ENCODE data around the gene PBX1.

Gene PBX1

DNA sequence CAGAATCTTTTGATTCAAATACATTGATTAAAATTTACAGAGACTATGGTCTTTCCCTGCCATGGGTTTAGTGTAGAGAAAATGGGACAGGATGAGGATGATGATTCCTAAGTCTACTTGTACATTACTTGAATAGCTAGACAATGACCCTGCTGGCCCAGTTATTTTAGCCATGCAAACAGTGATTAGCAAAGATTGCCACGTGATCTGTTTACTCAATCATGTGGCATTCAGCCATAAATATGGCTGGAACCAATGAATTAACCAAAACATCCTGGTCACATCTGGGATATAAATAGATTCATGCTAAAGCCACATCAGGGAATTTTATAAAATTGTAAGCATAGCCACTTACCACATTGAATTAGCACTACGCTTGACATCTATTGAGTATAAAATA, 167.3 kb downstream of the PBX1 start:
- no peak for DNase-seq

- no peak for DNase-seq
These were observed 169.7 kb downstream of the PBX1 start for GRCh38 chr1:164728719-164729118.

GRCh38 chr1:164731161-164731876, 172.3 kb downstream of the PBX1 start:
- no peak for DNase-seq

DNA sequence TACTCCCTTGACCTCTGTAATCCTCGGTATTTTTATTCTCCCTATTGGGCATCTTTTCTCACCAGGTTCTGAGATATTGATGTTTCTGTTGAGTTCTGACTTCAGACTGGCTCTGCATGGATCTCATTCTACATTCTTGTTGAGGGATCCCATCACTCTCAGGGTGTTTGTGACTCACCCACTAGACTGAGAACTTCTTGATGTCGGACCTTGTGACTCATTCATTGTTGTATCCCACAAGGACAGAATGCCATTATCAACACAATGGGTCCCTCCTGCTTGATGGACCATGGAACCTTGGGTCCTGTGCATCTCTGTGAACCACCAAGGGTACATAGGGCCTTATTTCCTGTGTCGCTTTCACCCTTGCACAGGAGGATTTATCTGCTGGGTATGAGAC, 174.1 kb downstream of the PBX1 start:
- no peak for DNase-seq

- DNase-seq, result no peak
These were observed 174.8 kb downstream of the PBX1 start for GRCh38 chr1:164733734-164734133.

DNA sequence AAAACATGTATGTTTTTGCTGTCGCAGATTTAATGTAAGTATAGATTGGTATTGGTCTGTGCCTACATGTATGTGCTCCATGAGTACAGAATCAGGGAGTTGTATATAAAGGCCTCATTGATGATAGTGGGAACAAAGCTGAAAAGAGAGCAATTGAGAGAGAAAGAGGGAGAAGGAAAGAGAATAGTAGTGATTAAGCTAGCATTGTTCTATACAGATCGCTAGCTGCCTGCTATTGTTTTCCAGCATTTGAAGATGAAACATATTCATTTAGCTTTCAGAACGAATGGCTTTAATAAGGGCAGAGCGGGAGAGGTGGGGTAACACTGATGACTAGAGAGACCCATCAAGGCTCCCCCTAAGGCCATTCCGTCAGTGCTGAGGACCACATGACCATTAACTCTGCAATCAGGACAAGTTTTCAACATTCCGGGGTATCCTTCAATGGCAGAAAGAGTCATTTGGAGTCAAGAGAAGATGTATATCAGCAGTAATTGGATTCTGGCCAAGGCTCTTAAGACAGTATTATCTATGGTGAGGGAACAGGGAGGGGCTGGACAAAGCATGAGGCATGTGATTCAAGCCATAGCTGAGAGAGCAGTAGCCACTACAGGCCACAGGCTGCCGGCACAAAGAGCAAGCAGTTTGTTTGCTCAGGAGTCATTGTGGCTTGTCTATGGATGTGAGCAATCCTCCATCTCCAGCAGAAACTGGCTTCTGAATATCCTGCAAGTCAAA, 176.5 kb downstream of the PBX1 start:
- peak in 6 of 14 donors; percentile 17 to 68 (median 40) for DNase-seq

GRCh38 chr1:164736137-164736536, 177.2 kb downstream of the PBX1 start:
- no peak for DNase-seq

DNA sequence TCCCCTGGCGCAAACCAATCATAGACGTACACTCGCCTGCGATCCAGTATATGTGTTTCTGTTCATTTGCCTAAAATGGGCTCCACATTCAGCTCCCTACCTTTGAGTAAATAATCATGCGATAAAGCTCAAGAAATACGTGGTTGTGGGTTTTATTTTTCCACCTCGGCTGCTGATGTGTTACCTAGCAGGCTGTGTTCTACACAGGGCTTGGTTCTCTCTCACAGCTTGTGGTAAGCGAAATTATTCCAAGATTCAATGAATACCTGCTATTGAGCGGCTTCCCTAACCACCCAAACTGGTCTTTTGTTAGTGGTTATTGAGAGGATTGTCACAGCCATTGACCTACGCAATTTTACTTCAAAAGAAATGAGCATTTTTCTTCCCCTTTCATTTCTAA, 180.2 kb downstream of the PBX1 start:
- DNase-seq, result no peak

DNA sequence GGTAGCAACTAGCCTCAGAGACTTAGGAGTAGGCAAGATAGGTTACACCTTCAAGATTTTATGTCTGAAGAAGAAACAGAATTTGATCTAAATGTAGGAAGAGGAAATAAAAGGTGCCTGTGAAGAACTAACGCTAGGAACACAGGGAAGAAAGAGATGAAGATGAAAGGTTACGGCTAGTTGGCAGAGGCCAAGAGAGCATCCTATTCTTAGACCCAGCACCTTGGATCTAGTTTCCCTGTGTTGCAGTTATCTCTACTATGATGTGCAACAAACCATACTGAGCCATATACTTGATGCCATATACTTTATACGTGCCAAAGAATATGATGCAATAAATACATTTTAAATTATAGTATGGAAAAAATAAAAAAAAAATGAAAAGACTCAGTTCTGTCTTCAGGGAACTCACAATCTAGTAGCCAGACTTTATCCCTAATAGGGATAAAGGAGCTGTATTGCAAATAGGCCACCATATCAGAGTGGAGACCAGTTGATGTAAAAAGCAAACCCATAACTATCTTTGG, 181.1 kb downstream of the PBX1 start:
- no peak for DNase-seq

- DNase-seq, result no peak
These were observed 183.8 kb downstream of the PBX1 start for GRCh38 chr1:164742745-164743144.

- no peak for DNase-seq
These were observed 185.0 kb downstream of the PBX1 start for GRCh38 chr1:164743976-164744375.

GRCh38 chr1:164745736-164746135, 186.8 kb downstream of the PBX1 start:
- no peak for DNase-seq

DNA sequence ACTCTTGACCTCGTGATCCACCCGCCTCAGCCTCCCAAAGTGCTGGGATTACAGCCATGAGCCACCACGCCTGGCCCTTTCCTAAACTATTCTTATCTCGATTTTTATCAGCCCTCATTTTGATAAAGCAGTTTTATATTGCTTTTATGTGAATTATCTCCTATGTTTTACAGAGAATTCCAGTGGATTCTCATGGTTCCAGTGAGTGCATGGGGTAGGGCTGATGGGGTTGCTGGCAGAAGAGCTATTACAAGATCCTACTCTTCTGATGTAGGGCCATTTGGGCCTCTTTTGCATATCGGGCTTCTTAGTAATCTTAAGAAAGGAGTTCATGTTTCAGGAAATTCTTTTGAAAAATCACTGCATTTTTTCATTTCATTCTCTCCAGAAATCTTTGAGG, 187.6 kb downstream of the PBX1 start:
- no peak for DNase-seq

DNA sequence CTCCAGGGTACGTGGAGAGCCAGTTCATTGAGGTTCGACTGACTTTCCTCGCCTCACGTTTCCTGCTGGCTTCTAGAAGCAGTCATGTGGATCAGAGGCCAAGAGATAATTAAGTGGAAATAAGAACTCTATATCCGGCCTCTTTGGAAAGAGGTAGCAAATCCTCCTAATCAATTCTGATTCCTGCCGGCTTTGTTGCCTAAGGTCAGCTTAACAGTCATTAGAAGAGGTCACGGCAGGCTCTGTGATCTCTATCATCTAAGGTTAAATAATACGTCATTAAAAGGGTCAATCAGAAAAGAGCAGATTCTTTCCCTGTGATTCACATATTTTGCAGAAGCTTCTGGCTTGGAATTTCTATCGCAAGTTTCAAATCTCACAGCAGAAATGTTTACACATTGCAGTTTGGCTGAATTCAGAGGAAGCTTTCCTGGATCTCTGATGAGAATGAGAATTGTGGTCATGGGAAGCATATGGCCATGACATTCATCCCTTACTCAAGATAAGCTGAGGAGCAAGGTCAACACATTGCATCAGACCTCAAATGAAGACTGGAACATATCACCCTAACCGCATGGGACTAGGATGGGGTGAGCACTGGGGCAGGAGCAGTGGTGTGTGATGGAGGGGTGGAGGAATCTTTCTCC, 189.4 kb downstream of the PBX1 start:
- no peak for DNase-seq

DNA sequence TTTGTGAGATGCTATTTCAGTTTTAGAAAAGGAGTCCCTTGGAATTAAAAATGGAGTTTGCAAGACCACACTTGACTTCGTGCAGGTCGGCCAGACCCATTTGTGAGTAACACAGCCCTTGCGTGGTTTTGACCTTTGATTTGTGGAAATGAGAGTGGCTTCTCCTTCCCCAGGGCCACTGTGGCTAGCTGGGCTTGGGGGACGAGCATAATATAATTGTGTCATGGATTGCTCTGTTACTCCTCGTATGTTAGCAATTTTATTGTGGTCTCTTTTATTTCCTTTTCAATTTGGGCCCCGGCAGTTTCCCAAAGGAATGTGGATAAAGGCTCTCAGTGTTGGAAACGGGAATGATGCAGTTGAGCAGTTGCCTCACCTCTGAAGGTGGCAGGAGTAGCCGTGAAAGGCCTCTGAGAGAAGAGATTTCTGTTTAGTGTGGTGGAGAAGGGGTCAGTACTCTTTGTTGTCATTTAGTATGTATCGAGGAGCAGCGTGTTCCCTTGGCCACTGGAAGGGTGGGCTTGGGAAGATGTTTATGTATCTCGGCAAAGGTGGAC, 194.6 kb downstream of the PBX1 start:
- DNase-seq, result no peak

DNA sequence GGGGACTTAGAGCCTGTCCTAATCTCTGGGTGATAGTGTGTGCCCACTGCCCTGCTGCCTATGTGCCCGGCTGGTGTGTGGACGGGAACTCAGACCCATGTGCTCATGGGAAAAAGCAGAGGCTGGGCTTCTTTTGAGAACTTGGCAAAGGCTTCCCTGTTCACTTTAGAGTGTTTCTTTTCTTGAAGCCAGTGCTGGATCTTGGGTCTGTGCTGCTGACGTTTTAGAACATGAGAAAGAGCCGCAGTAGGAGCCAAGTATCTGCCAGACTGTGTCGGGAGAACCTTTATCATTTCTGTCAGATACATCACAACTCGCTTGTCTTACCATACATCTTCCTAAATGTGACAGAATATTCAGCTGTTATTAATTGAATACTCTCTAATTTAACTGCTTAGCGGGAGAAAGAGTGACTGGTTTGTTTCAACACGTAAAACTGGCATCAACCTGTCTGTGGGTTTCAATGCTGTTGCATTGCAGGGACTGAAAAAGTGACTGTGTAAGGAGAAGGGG, 195.2 kb downstream of the PBX1 start:
- peak in 9 of 14 donors; percentile 13 to 60 (median 29) for DNase-seq

DNA sequence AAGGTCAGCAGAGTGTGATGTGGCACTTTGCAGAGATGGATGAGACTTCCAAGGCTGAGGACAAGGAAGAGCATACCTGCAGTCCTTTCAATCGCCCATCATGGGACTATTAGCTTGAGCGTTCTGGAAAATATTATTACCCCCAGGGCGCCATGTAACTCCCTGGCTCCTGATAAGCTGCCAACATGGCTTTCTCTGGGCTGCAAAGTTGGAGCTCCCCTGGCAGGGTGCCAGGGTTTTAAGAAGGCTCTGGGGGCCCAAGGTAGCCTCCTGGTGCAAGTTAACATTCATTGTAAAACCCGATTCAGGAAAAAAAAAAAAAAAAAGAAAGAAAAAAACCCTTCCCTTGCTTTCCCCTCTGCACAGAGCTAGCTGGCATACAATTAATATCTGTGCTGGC, 196.7 kb downstream of the PBX1 start:
- DNase-seq, result no peak

DNA sequence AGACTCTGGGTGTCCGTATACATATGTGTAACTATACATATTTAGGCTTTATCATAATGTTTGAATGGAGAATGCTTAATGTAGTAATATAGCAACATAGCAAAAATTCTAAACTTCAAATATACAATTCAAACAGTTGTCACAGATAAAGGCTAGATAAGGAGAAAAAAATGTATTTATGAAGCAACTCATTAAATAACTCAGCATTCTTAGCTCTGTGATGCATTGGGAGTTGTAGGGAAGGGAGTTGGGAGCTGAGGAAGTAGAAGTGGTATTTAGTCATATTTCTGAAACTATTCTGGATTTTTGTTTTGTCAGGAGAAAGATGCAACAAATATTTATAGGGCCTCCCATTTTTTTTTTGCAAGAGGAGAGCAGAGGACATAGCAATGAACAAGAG, 197.8 kb downstream of the PBX1 start:
- no peak for DNase-seq

DNA sequence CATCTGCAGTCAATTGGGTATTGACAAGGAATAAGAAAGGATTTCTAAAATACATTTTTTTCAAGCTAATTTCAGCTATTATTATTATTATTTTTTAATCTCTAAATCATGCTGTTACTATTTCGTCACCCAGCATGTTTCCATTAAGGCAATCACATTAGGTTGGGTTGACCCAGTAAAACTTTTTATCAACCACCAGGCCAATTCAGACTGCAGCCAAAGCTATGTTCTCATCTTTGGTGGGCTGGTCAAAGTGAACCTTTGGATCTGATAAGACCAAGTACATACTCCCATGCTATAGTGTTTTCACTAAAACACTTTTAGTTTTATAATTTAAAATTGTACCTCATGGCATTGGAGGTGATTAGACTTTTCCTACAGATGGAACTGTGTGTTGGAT, 198.6 kb downstream of the PBX1 start:
- no peak for DNase-seq

GRCh38 chr1:164759144-164759920, 200.3 kb downstream of the PBX1 start:
- DNase-seq, result no peak

- DNase-seq, result no peak
These were observed 201.0 kb downstream of the PBX1 start for GRCh38 chr1:164759979-164760469.

DNA sequence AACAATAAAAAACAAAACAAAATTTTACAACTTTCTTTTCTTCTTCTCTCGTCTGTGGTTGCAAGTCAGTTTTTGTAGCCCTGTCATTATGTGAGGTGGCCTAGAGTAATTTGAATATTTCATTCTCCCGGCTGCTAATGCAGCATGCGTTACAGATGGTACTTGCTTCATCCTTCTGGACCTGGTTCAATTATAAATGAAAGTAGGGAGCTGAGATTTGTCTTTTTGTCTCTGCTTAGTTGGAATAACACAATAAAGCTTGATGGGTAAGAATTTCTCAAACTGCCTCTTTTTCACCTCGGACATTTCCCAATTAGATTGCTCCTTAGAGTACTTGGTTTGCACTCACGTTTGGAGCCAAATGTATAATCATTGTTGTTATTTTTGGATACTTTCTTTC, 201.6 kb downstream of the PBX1 start:
- no peak for DNase-seq
